Liver (tissue), 9 donors: ENCODE results near the gene COL12A1. TPM values are rescaled to one million over a fixed set of nuclear protein-coding genes. Genes with fewer than 3 reads are reported as not detected.

Source experiments
- DNase-seq: peaks from one replicate; pipeline ENCODE4 v3.0.0-alpha.2; 2017; ENCODE audit warnings: low spot score
- H3K27ac ChIP-seq, 2 donors: one replicate each; pipeline ENCODE4 v1.7.0; 2013; ENCODE audit warnings: inconsistent platforms in 2 of 2, low read length in 2 of 2, control low read depth in 1 of 2, low read depth in 1 of 2, mild to moderate bottlenecking in 1 of 2
- H3K27me3 ChIP-seq, 4 donors: one replicate each; pipeline versions ENCODE4 v1.6.1 to v1.7.0; 2013; ENCODE audit warnings: low read length in 3 of 4, inconsistent platforms in 1 of 4, mild to moderate bottlenecking in 1 of 4, moderate library complexity in 1 of 4; ENCODE audit not compliant: control insufficient read depth in 4 of 4, insufficient read depth in 4 of 4
- H3K36me3 ChIP-seq, 4 donors: one replicate each; pipeline versions ENCODE4 v1.6.1 to v1.7.0; 2013; ENCODE audit warnings: low read length in 3 of 4, mild to moderate bottlenecking in 3 of 4, low read depth in 1 of 4, moderate library complexity in 1 of 4; ENCODE audit not compliant: control insufficient read depth in 4 of 4, insufficient read depth in 3 of 4
- H3K4me1 ChIP-seq, 4 donors: one replicate each; pipeline versions ENCODE4 v1.6.1 to v1.7.0; 2013; ENCODE audit warnings: low read length in 3 of 4, mild to moderate bottlenecking in 3 of 4, moderate library complexity in 1 of 4; ENCODE audit not compliant: control insufficient read depth in 4 of 4, insufficient read depth in 4 of 4
- H3K4me3 ChIP-seq, 3 donors: one replicate each; pipeline versions ENCODE4 v1.6.1 to v1.7.0; 2013; ENCODE audit warnings: low read length in 3 of 3, control low read depth in 1 of 3, low read depth in 1 of 3, mild to moderate bottlenecking in 1 of 3
- H3K9ac ChIP-seq, 2 donors: one replicate each; pipeline ENCODE4 v1.7.0; 2013; ENCODE audit warnings: low read length in 2 of 2, mild to moderate bottlenecking in 2 of 2, moderate library complexity in 2 of 2, control low read depth in 1 of 2, low read depth in 1 of 2
- H3K9me3 ChIP-seq, 4 donors: one replicate each; pipeline versions ENCODE4 v1.6.1 to v1.7.0; 2013; ENCODE audit warnings: low read length in 3 of 4; ENCODE audit not compliant: control insufficient read depth in 4 of 4
- EGR1 ChIP-seq, 2 donors: IDR thresholded peaks; 2 replicates each; pipeline ENCODE4 v1.6.1; 2016 to 2018; ENCODE audit warnings: antibody characterized with exemption in 2 of 2, low read depth in 2 of 2
- FOXA1 ChIP-seq: IDR thresholded peaks from 2 replicates; pipeline ENCODE4 v1.6.1; 2016; ENCODE audit warnings: antibody characterized with exemption
- GABPA ChIP-seq, 2 donors: IDR thresholded peaks in 1 of 2; conservative IDR thresholded peaks in 1 of 2; 2 replicates each; pipeline ENCODE4 v1.6.1; 2016; ENCODE audit warnings: antibody characterized with exemption in 2 of 2, mild to moderate bottlenecking in 1 of 2, moderate library complexity in 1 of 2
- HNF4A ChIP-seq, 2 donors: conservative IDR thresholded peaks; 2 replicates each; pipeline ENCODE4 v1.6.1; 2016; ENCODE audit warnings: antibody characterized with exemption in 2 of 2, mild to moderate bottlenecking in 2 of 2
- HNF4G ChIP-seq: IDR thresholded peaks from 2 replicates; pipeline ENCODE4 v1.6.1; 2016; ENCODE audit warnings: antibody characterized with exemption
- JUND ChIP-seq, 2 donors: IDR thresholded peaks; 2 replicates each; pipeline ENCODE4 v1.6.1; 2016; ENCODE audit warnings: antibody characterized with exemption in 2 of 2
- RAD21 ChIP-seq, 2 donors: IDR thresholded peaks; 2 replicates each; pipeline ENCODE4 v1.6.1; 2016; ENCODE audit warnings: antibody characterized with exemption in 2 of 2, mild to moderate bottlenecking in 2 of 2
- RXRA ChIP-seq, 2 donors: IDR thresholded peaks; 2 replicates each; pipeline ENCODE4 v1.6.1; 2017 to 2018; ENCODE audit warnings: antibody characterized with exemption in 2 of 2, mild to moderate bottlenecking in 1 of 2
- SP1 ChIP-seq: IDR thresholded peaks from 2 replicates; pipeline ENCODE4 v1.6.1; 2018; ENCODE audit warnings: antibody characterized with exemption, mild to moderate bottlenecking
- TAF1 ChIP-seq: conservative IDR thresholded peaks from 2 replicates; pipeline ENCODE4 v1.6.1; 2016; ENCODE audit warnings: antibody characterized with exemption, mild to moderate bottlenecking
- YY1 ChIP-seq: IDR thresholded peaks from 2 replicates; pipeline ENCODE4 v1.6.1; 2016; ENCODE audit warnings: antibody characterized with exemption, mild to moderate bottlenecking
- WGBS: extraction: QIAGEN DNeasy Blood & Tissue Kit; methylation state at CpG from one replicate; pipeline ENCODE4 v1.1.7; 2013; 5-methylcytosine and 5-hydroxymethylcytosine counted together
- polyA plus RNA-seq, 2 donors: library from polyadenylated mRNA; stranded (reverse) in 1 of 2; unstranded in 1 of 2; fragments of 200-250 nt in 1 of 2; fragments of >200 nt in 1 of 2; fragmentation: Nextera tagmentation in 1 of 2; extraction: Ambion mirVana in 1 of 2; gene quantifications; one replicate each; pipeline versions ENCODE4 v1.2.1 to v1.2.3, GENCODE V29; 2013 to 2015
- total RNA-seq, 2 donors: library from RNA; depleted of rRNA; stranded (reverse); fragments of >200 nt; gene quantifications; one replicate each; pipeline ENCODE4 v1.2.3, GENCODE V29; 2014
- TF ChIP-seq, protein P1 (sequence below): IDR thresholded peaks from 2 replicates; pipeline ENCODE4 v1.6.1; 2016; ENCODE audit warnings: antibody characterized with exemption, mild to moderate bottlenecking
- TF ChIP-seq, protein P2 (sequence below): IDR thresholded peaks from 2 replicates; pipeline ENCODE4 v1.6.1; 2016; ENCODE audit warnings: antibody characterized with exemption
- TF ChIP-seq, protein P3 (sequence below): IDR thresholded peaks from 2 replicates; pipeline ENCODE4 v1.6.1; 2016; ENCODE audit warnings: antibody characterized with exemption
- donor health status: healthy.
- donor health status: healthy.
- donor health status: healthy.
- donor health status: healthy.
- donor health status: healthy.

COL12A1 gene
- total and polyA plus RNA-seq, 4 donors: 0.15 to 5.1 (median 1.8) TPM

DNA sequence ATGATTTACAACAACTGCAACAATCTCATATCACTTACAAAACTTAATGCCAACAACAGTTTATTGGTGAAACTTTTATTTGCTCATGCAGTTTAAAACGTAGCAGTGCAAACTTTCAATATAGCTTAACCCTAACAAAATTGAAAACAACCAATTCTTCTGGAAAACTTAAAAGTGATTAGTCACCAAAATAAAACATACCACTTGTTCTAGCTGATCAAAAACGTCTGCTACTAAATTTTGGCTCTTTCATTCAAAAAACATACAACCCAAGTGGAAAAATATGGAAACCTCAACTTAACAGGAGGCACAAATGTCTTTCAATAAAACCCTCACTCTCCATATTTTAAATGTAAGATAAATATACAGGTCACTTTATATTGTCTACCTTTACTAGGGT lies 39.6 kb downstream of the COL12A1 start:
- no peaks in the 10 kb centered on the region for H3K9me3 ChIP-seq
- H3K4me1 ChIP-seq: no peaks in the 10 kb centered on the region
- H3K27ac ChIP-seq: no peak overlapping the region
- no peaks in the 10 kb centered on the region for H3K36me3 ChIP-seq
- no peak overlapping the region for H3K4me3 ChIP-seq
- TF ChIP-seq SP1 (no peak), YY1 (no peak), FOXA1 (no peak), EGR1 (IDR thresholded peaks at IDR 0.05; ENCODE audit: low read depth in 2 of 2) (no peak), RXRA (IDR thresholded peaks at IDR 0.05) (no peak), JUND (IDR thresholded peaks at IDR 0.05) (no peak), GABPA (IDR thresholded peaks at IDR 0.05 in 1 of 2, conservative IDR thresholded peaks at IDR 0.05 in 1 of 2) (no peak), RAD21 (IDR thresholded peaks at IDR 0.05) (no peak)
- H3K27me3 ChIP-seq: peaks cover 0 to 3% (median 0%) of the 10 kb centered on the region in 4 donors
- 20% methylated on average over 2 of the region's 2 CpGs for WGBS
- DNase-seq: no peak
- no peak overlapping the region for H3K9ac ChIP-seq

DNA sequence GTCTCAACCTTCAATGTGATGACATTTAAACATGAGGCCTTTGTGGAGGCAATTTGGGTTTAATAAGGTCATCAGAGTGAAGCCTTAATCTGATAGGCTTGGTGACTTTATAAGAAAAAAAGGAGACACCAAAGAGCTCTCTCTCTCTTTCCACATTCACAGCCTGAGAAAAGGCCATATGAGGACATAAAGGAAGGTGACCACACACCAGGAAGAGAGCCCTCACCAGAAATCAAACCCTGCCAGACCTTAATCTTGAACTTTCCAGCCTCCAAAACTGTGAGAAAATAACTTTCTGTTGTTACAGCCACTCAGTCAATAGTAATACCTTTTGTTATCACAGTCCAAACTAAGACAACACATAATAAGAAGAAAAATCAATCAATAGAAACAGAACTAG lies 47.7 kb downstream of the COL12A1 start:
- H3K27ac ChIP-seq: no peak overlapping the region
- no peak overlapping the region for H3K9ac ChIP-seq
- TF ChIP-seq HNF4A (conservative IDR thresholded peaks at IDR 0.05) (no peak), SP1 (no peak), FOXA1 (no peak), GABPA (IDR thresholded peaks at IDR 0.05 in 1 of 2, conservative IDR thresholded peaks at IDR 0.05 in 1 of 2) (no peak), YY1 (no peak)
- TF ChIP-seq, protein P1, sequence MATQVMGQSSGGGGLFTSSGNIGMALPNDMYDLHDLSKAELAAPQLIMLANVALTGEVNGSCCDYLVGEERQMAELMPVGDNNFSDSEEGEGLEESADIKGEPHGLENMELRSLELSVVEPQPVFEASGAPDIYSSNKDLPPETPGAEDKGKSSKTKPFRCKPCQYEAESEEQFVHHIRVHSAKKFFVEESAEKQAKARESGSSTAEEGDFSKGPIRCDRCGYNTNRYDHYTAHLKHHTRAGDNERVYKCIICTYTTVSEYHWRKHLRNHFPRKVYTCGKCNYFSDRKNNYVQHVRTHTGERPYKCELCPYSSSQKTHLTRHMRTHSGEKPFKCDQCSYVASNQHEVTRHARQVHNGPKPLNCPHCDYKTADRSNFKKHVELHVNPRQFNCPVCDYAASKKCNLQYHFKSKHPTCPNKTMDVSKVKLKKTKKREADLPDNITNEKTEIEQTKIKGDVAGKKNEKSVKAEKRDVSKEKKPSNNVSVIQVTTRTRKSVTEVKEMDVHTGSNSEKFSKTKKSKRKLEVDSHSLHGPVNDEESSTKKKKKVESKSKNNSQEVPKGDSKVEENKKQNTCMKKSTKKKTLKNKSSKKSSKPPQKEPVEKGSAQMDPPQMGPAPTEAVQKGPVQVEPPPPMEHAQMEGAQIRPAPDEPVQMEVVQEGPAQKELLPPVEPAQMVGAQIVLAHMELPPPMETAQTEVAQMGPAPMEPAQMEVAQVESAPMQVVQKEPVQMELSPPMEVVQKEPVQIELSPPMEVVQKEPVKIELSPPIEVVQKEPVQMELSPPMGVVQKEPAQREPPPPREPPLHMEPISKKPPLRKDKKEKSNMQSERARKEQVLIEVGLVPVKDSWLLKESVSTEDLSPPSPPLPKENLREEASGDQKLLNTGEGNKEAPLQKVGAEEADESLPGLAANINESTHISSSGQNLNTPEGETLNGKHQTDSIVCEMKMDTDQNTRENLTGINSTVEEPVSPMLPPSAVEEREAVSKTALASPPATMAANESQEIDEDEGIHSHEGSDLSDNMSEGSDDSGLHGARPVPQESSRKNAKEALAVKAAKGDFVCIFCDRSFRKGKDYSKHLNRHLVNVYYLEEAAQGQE: no peak
- H3K4me1 ChIP-seq: no peaks in the 10 kb centered on the region
- H3K27me3 ChIP-seq: peaks cover 0 to 2% (median under 1%) of the 10 kb centered on the region in 4 donors
- H3K4me3 ChIP-seq: no peak overlapping the region
- no peaks in the 10 kb centered on the region for H3K36me3 ChIP-seq
- H3K9me3 ChIP-seq: no peaks in the 10 kb centered on the region
- DNase-seq: no peak

DNA sequence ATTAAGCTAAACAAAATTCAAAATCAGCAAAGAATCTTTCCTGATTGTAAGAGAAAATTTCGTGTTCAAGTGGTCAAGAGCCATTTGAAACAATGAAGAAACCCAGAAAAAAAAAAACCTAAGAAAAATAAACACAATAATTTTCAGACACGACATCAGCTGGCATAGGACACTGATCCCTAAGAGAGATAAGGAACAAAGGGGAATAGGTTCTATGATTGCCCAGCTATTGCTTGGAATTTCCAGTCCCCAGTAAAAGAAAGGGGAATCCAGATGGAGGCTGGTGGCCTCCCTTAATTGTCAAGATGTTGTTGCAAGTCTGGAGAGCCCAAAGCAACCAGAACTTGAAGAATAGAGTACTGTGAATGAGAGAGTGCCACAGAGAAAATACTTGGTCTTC lies 48.5 kb downstream of the COL12A1 start:
- 38% methylated on average over 2 of the region's 2 CpGs for WGBS
- DNase-seq: no peak
- H3K4me1 ChIP-seq: no peaks in the 10 kb centered on the region
- TF ChIP-seq RXRA (IDR thresholded peaks at IDR 0.05): no peak
- TF ChIP-seq TAF1: no peak
- TF ChIP-seq EGR1 (IDR thresholded peaks at IDR 0.05; ENCODE audit: low read depth in 2 of 2): no peak
- TF ChIP-seq, protein P2, sequence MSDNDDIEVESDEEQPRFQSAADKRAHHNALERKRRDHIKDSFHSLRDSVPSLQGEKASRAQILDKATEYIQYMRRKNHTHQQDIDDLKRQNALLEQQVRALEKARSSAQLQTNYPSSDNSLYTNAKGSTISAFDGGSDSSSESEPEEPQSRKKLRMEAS: no peak
- TF ChIP-seq, protein P3, sequence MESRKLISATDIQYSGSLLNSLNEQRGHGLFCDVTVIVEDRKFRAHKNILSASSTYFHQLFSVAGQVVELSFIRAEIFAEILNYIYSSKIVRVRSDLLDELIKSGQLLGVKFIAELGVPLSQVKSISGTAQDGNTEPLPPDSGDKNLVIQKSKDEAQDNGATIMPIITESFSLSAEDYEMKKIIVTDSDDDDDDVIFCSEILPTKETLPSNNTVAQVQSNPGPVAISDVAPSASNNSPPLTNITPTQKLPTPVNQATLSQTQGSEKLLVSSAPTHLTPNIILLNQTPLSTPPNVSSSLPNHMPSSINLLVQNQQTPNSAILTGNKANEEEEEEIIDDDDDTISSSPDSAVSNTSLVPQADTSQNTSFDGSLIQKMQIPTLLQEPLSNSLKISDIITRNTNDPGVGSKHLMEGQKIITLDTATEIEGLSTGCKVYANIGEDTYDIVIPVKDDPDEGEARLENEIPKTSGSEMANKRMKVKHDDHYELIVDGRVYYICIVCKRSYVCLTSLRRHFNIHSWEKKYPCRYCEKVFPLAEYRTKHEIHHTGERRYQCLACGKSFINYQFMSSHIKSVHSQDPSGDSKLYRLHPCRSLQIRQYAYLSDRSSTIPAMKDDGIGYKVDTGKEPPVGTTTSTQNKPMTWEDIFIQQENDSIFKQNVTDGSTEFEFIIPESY: no peak
- no peak for TF ChIP-seq SP1
- no peak for TF ChIP-seq YY1
- no peak for TF ChIP-seq HNF4G
- no peak for TF ChIP-seq GABPA (IDR thresholded peaks at IDR 0.05 in 1 of 2, conservative IDR thresholded peaks at IDR 0.05 in 1 of 2)
- no peak overlapping the region for H3K4me3 ChIP-seq
- no peak overlapping the region for H3K27ac ChIP-seq
- no peak overlapping the region for H3K9ac ChIP-seq
- no peaks in the 10 kb centered on the region for H3K36me3 ChIP-seq
- peaks cover 0 to 5% (median 1%) of the 10 kb centered on the region in 4 donors for H3K27me3 ChIP-seq
- H3K9me3 ChIP-seq: no peaks in the 10 kb centered on the region
